Ascending aorta (tissue), 2 donors: Measurements from ENCODE around the gene CMTM7. TPM values are rescaled to one million over a fixed set of nuclear protein-coding genes. Genes with fewer than 3 reads are reported as not detected.
A peak's percentile ranks its signal among the peaks of the same experiment; 100 is the strongest.
"Not testable (repeated sequence)": the region's sequence is repeated elsewhere in the genome, so short reads cannot be mapped to it uniquely, and the experiment has no call there.

Experiments used
- DNase-seq, 2 donors: peaks; one replicate each; pipeline ENCODE4 v3.0.0-alpha.2; 2019; ENCODE audit warnings: low spot score in 2 of 2
- H3K27ac ChIP-seq, 2 donors: fragments of 200-600 bp; sonication (generic); one replicate each; pipeline ENCODE4 v1.5.1; 2016 to 2017; ENCODE audit warnings: mild to moderate bottlenecking in 1 of 2
- H3K27me3 ChIP-seq: fragments of 200-600 bp; sonication (generic); one replicate; pipeline ENCODE4 v1.5.1; 2017
- H3K36me3 ChIP-seq, 2 donors: fragments of 200-600 bp; sonication (generic); one replicate each; pipeline ENCODE4 v1.5.1; 2016
- H3K4me1 ChIP-seq, 2 donors: fragments of 200-600 bp; sonication (generic); one replicate each; pipeline ENCODE4 v1.5.1; 2016 to 2017; ENCODE audit warnings: mild to moderate bottlenecking in 1 of 2
- H3K4me3 ChIP-seq, 2 donors: fragments of 200-600 bp; sonication (generic); one replicate each; pipeline ENCODE4 v1.5.1; 2016 to 2017; ENCODE audit warnings: mild to moderate bottlenecking in 1 of 2
- H3K9me3 ChIP-seq, 2 donors: fragments of 200-600 bp; sonication (generic); one replicate each; pipeline ENCODE4 v1.5.1; 2016
- CTCF ChIP-seq, 3 experiments: fragments of 200-600 bp in 2 of 3; fragments of 450-650 bp in 1 of 3; sonication (generic) in 2 of 3; IDR thresholded peaks; one replicate each; pipeline ENCODE4 v1.5.1; 2016 to 2019; ENCODE audit warnings: antibody characterized with exemption in 3 of 3, mild to moderate bottlenecking in 1 of 3, moderate library complexity in 1 of 3
- intact Hi-C: fragments of 100-400 bp; cut with DNase I; formaldehyde crosslinking; loops from one replicate; pipeline ENCODE4 v1.15.1; 2023
- total RNA-seq: library from RNA; depleted of rRNA; stranded (reverse); fragments of >200 nt; gene quantifications from one replicate; pipeline ENCODE4 v1.1.0, GENCODE V29; 2016

CMTM7 gene
- total RNA-seq, 1 donor from 2014 or later, result 21.9 TPM

- peak in 1 of 2 donors; percentile 51 for DNase-seq
Observed at GRCh38 chr3:32455609-32456428, 64.2 kb downstream of the CMTM7 start.

GRCh38 chr3:32456429-32457130, 64.9 kb downstream of the CMTM7 start:
- Histone ChIP-seq H3K4me1 (no peaks in the 10 kb centered on the region), H3K27ac (no peak overlapping the region), H3K27me3 (no peaks in the 10 kb centered on the region), H3K4me3 (no peak overlapping the region), H3K9me3 (no peaks in the 10 kb centered on the region), H3K36me3 (no peaks in the 10 kb centered on the region)
- intact Hi-C loops, result no loop called here
- DNase-seq, result peak in 1 of 2 donors; percentile 39
- TF ChIP-seq CTCF (IDR thresholded peaks at IDR 0.05), result no peak

More at GRCh38 chr3:32455609-32456428, 64.2 kb downstream of the CMTM7 start:
- Histone ChIP-seq H3K9me3 (no peaks in the 10 kb centered on the region), H3K36me3 (no peaks in the 10 kb centered on the region), H3K27me3 (no peaks in the 10 kb centered on the region), H3K27ac (no peak overlapping the region), H3K4me3 (no peak overlapping the region), H3K4me1 (no peaks in the 10 kb centered on the region)
- no peak for TF ChIP-seq CTCF (IDR thresholded peaks at IDR 0.05)
- intact Hi-C loops, result no loop called here

GRCh38 chr3:32457971-32458471, 66.4 kb downstream of the CMTM7 start:
- Histone ChIP-seq H3K27me3 (no peaks in the 10 kb centered on the region), H3K27ac (peak overlapping the region in 1 of 2 donors; percentile 30), H3K4me3 (no peak overlapping the region), H3K9me3 (no peaks in the 10 kb centered on the region), H3K36me3 (no peaks in the 10 kb centered on the region), H3K4me1 (no peaks in the 10 kb centered on the region)
- no peak for DNase-seq
- intact Hi-C loops, result no loop called here
- no peak for TF ChIP-seq CTCF (IDR thresholded peaks at IDR 0.05)

- Histone ChIP-seq H3K4me3 (no peak overlapping the region), H3K4me1 (no peaks in the 10 kb centered on the region), H3K27me3 (no peaks in the 10 kb centered on the region), H3K9me3 (no peaks in the 10 kb centered on the region), H3K36me3 (no peaks in the 10 kb centered on the region), H3K27ac (no peak overlapping the region)
- TF ChIP-seq CTCF (IDR thresholded peaks at IDR 0.05), result no peak
- intact Hi-C loops, result no loop called here
- no peak for DNase-seq
Observed at GRCh38 chr3:32459450-32459849, 67.8 kb downstream of the CMTM7 start.

- no peak for TF ChIP-seq CTCF (IDR thresholded peaks at IDR 0.05)
- Histone ChIP-seq H3K27me3 (no peaks in the 10 kb centered on the region), H3K27ac (no peak overlapping the region), H3K36me3 (no peaks in the 10 kb centered on the region), H3K4me3 (no peak overlapping the region), H3K4me1 (no peaks in the 10 kb centered on the region), H3K9me3 (no peaks in the 10 kb centered on the region)
- intact Hi-C loops, result no loop called here
- DNase-seq, result no peak
Observed at GRCh38 chr3:32460031-32460749, 68.5 kb downstream of the CMTM7 start.

- H3K36me3 ChIP-seq, intact Hi-C loops, H3K9me3 ChIP-seq, H3K4me1 ChIP-seq, DNase-seq, H3K27ac ChIP-seq, H3K4me3 ChIP-seq, H3K27me3 ChIP-seq: not testable (repeated sequence)
Observed at GRCh38 chr3:32460817-32461496, 69.3 kb downstream of the CMTM7 start.

GRCh38 chr3:32462191-32462986, 70.7 kb downstream of the CMTM7 start:
- H3K4me3 ChIP-seq, result peak overlapping the region in 1 of 2 donors; percentile 6
- H3K4me1 ChIP-seq, intact Hi-C loops: not testable (repeated sequence)

More at GRCh38 chr3:32462191-32462986, 70.7 kb downstream of the CMTM7 start:
- not testable (repeated sequence) for H3K27me3 ChIP-seq, H3K9me3 ChIP-seq, DNase-seq, H3K36me3 ChIP-seq
- H3K27ac ChIP-seq, result peak overlapping the region; percentile 24 to 32
